DND-41 (cell line): ENCODE measurements around the gene R3HCC1L.

Source experiments
- ATAC-seq: fragments of 200-7000 bp; cut with Tn5 transposase; 3 replicates; pipeline ENCODE4 v1.9.1; 2021; ENCODE audit warnings: low read depth; ENCODE audit not compliant: insufficient read depth
- DNase-seq: peaks from one replicate; pipeline ENCODE4 v3.0.0-alpha.2; 2020
- H2AFZ ChIP-seq: 2 replicates; pipeline ENCODE4 v1.6.0; 2012; ENCODE audit warnings: low read depth, low read length
- H3K27ac ChIP-seq: 2 replicates; pipeline ENCODE4 v1.5.1; 2012; ENCODE audit warnings: low read length, inconsistent platforms
- H3K27me3 ChIP-seq: fragments of 200-600 bp; sonication (generic); 2 replicates; pipeline ENCODE4 v1.6.0; 2012; ENCODE audit warnings: low read length, mild to moderate bottlenecking, inconsistent platforms; ENCODE audit not compliant: insufficient read depth, poor library complexity
- H3K36me3 ChIP-seq: 2 replicates; pipeline ENCODE4 v1.5.1; 2012; ENCODE audit warnings: low read length, inconsistent platforms; ENCODE audit not compliant: insufficient read depth
- H3K4me1 ChIP-seq: 2 replicates; pipeline ENCODE4 v1.5.1; 2012; ENCODE audit warnings: mild to moderate bottlenecking, low read length; ENCODE audit not compliant: insufficient read depth
- H3K4me2 ChIP-seq: 2 replicates; pipeline ENCODE4 v1.6.0; 2012; ENCODE audit warnings: mild to moderate bottlenecking, moderate library complexity, low read length, inconsistent platforms; ENCODE audit not compliant: insufficient read depth
- H3K4me3 ChIP-seq, 2 experiments: fragments of 200-600 bp in 1 of 2; shearing (Covaris generic) in 1 of 2; 2 replicates each; pipeline ENCODE4 v1.5.1; 2012 to 2016; ENCODE audit warnings: inconsistent platforms in 2 of 2, low read length in 2 of 2, mild to moderate bottlenecking in 2 of 2, low read depth in 1 of 2, moderate library complexity in 1 of 2
- H3K79me2 ChIP-seq: 2 replicates; pipeline ENCODE4 v1.6.0; 2012; ENCODE audit warnings: low read length, inconsistent platforms; ENCODE audit not compliant: insufficient read depth
- H3K9ac ChIP-seq: 2 replicates; pipeline ENCODE4 v1.6.0; 2012; ENCODE audit warnings: low read depth, mild to moderate bottlenecking, inconsistent platforms, low read length, moderate library complexity
- H3K9me3 ChIP-seq: 2 replicates; pipeline ENCODE4 v1.5.1; 2012; ENCODE audit warnings: low read length, moderate library complexity, mild to moderate bottlenecking, inconsistent platforms; ENCODE audit not compliant: insufficient read depth, severe bottlenecking
- H4K20me1 ChIP-seq: 2 replicates; pipeline ENCODE4 v1.6.0; 2012; ENCODE audit warnings: low read length; ENCODE audit not compliant: insufficient read depth
- CTCF ChIP-seq: IDR thresholded peaks from 2 replicates; pipeline ENCODE4 v1.5.1; 2012; ENCODE audit warnings: borderline replicate concordance, low read length, moderate library complexity, mild to moderate bottlenecking; ENCODE audit not compliant: poor library complexity, severe bottlenecking; ENCODE audit errors: extremely low read depth
- EZH2 ChIP-seq: IDR thresholded peaks from 3 replicates; pipeline ENCODE4 v1.6.1; 2012; ENCODE audit warnings: borderline replicate concordance, low read depth, mild to moderate bottlenecking, moderate library complexity, low read length, inconsistent platforms; ENCODE audit not compliant: severe bottlenecking

The R3HCC1L gene

GRCh38 chr10:98289802-98290209, 155.3 kb downstream of the R3HCC1L start:
- ATAC-seq (no peak), DNase-seq (no peak)
- Histone ChIP-seq H2AFZ (no peak overlapping the region), H3K36me3 (no peaks in the 10 kb centered on the region), H3K4me2 (no peak overlapping the region), H3K27ac (no peak overlapping the region), H3K4me1 (no peaks in the 10 kb centered on the region), H4K20me1 (no peaks in the 10 kb centered on the region), H3K4me3 (no peak overlapping the region), H3K9ac (no peak overlapping the region), H3K27me3 (peaks cover 14% of the 10 kb centered on the region), H3K9me3 (no peaks in the 10 kb centered on the region), H3K79me2 (no peaks in the 10 kb centered on the region)
- TF ChIP-seq CTCF (no peak), EZH2 (no peak)

- Histone ChIP-seq H3K27ac (no peak overlapping the region), H3K4me3 (no peak overlapping the region), H3K36me3 (no peaks in the 10 kb centered on the region), H3K4me1 (0 out of 2 replicates have a peak, but pooled peaks cover 4% of the 10 kb centered on the region), H3K27me3 (peaks cover 14% of the 10 kb centered on the region), H2AFZ (no peak overlapping the region), H3K9ac (no peak overlapping the region), H3K9me3 (no peaks in the 10 kb centered on the region), H3K79me2 (no peaks in the 10 kb centered on the region), H4K20me1 (no peaks in the 10 kb centered on the region), H3K4me2 (no peak overlapping the region)
- no peak for TF ChIP-seq EZH2
- TF ChIP-seq CTCF, result no peak
- DNase-seq (no peak), ATAC-seq (no peak)
Measured at GRCh38 chr10:98292971-98293370, 158.5 kb downstream of the R3HCC1L start.

- peak; percentile 39; the same call in 1 of the 3 replicates for ATAC-seq
- no peak overlapping the region for H3K4me2 ChIP-seq
- no peak overlapping the region for H3K4me3 ChIP-seq
- no peak overlapping the region for H2AFZ ChIP-seq
- peaks cover 14% of the 10 kb centered on the region for H3K27me3 ChIP-seq
- 0 out of 2 replicates have a peak, but pooled peaks cover 4% of the 10 kb centered on the region for H3K4me1 ChIP-seq
- no peaks in the 10 kb centered on the region for H3K36me3 ChIP-seq
- no peak for DNase-seq
- TF ChIP-seq EZH2 (no peak), CTCF (no peak)
- H3K79me2 ChIP-seq, result no peaks in the 10 kb centered on the region
- no peaks in the 10 kb centered on the region for H4K20me1 ChIP-seq
- no peak overlapping the region for H3K27ac ChIP-seq
- no peaks in the 10 kb centered on the region for H3K9me3 ChIP-seq
- H3K9ac ChIP-seq, result no peak overlapping the region
Measured at GRCh38 chr10:98293550-98294269, 159.3 kb downstream of the R3HCC1L start.
